LHCN-M2 (cell line): ENCODE data around the gene MIEN1. TPM values are rescaled to one million over a fixed set of nuclear protein-coding genes. Genes with fewer than 3 reads are reported as not detected.
"Not testable (repeated sequence)": the region's sequence is repeated elsewhere in the genome, so short reads cannot be mapped to it uniquely, and the experiment has no call there.

Source experiments
- DNase-seq: peaks from one replicate; pipeline ENCODE4 v3.0.0-alpha.2; 2012; ENCODE audit warnings: low read depth
- total RNA-seq: library from RNA; depleted of rRNA; stranded (reverse); fragments of >200 nt; gene quantifications from 2 replicates; pipeline ENCODE4 v1.2.3, GENCODE V29; 2014

The MIEN1 gene
- total RNA-seq, 1 experiment from 2014 or later, result 68.3 TPM

DNA sequence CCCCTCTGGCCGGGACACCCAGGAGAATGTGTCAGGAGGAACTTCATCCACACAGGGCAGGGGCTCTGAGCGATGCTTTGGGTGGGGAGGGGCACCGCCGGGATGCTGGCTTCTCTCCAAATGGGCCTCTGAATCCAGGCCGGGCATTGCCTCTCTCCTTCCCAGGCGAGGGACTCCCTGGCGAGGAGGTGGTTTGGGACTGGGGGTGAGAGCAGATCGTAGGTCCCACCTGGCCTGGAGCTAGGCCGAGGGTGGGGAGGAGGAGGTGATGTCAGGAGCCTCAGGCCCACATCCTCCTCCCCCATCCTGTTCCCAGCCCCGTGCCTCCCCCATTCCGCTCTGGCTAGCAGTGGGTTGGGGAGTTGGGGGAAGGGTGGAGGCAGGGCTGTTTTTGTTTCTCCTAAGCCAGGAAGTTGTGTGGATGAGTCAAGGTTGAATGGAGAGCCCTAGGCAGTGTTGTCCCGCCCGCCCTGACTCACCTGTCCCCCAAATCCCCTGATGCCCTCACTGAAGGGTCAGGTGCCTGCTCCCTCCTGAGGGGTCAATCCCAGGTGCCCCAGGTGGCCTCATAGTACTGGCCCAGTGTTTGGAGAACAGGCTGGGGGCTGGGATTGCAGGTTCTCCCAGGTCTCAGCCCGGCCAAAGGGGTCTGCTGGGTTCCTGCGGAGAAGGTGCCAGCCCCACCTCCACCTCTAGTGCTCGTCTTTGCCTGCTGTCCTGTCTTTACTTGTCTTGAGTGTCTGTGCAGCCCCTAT, 10.2 kb upstream of the MIEN1 start:
- no peak for DNase-seq

DNA sequence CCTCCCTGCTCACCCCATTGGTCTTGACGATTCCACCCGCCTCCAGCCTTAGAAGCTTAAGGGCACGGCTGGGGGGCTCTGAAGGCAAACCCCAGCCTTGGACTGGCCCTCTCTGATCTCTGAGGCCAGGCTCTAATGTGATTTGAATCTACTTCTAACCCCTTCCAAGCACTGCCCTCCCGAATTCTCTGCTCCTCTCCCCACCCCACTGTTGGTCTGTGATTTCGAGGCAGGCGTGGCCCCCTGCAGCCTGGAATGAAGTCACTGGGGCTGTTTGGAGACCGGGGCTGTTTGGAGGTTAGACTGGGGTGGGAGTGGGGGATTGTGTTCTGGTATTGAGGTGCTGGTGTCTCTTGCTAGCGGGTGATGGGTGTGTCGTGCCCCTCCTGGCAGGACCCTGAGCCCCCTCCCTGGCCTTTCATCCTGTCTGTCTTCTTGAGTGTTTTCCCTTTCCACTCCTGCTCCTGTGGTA, 9.6 kb upstream of the MIEN1 start:
- DNase-seq, result no peak

DNA sequence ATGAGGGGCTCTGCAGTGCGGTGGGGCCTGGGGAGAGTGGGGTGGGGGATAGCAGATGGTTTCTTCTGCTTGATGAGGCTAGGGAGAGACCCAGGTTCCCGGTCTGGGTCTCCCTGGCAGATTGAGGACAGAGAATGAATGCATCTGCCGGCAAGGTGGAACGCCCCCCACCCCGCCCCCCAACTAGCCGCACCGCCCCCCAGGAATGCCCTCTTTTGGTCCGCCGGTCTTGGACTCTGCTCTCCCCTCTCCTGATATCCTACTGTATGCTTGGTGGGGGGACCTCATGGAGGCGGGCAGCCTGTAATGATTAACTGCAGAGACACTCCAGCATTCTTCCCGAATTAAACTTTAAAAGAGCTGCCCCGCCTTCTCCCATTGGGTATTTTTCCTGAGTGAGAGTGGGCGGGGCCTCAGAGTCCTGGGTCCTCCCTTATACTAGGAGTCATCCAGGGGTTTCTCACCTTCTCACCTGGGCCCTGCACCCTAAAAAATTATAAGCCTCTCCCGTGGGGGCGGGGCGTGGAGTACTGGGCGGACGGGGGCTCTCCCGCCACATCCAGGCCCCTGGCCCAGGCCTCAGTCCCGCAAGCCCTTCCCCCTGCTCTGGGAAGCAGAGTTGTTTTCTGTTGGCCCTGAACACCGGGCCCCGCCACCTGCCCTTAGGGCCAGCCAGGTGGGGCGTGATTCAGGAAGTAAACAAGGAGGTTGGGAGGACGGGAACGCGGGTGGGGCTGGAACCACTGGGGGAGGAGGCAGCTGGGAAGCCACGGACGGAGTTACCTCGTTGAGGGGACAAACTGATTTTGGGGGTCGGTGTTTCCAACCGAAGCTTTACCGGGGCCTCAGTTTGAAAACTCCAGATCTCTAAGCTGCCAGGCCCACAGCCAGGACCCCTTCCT, 8.9 kb upstream of the MIEN1 start:
- DNase-seq, result no peak

GRCh38 chr17:39738568-39738901, 8.2 kb upstream of the MIEN1 start:
- no peak for DNase-seq

GRCh38 chr17:39737760-39738567, 7.6 kb upstream of the MIEN1 start, which contains the start of gene GRB7:
TSS of gene GRB7 (plus strand) at chr17:39737938. CDS start at chr17:39742302, 4,364 bp downstream.
- no peak for DNase-seq

DNA sequence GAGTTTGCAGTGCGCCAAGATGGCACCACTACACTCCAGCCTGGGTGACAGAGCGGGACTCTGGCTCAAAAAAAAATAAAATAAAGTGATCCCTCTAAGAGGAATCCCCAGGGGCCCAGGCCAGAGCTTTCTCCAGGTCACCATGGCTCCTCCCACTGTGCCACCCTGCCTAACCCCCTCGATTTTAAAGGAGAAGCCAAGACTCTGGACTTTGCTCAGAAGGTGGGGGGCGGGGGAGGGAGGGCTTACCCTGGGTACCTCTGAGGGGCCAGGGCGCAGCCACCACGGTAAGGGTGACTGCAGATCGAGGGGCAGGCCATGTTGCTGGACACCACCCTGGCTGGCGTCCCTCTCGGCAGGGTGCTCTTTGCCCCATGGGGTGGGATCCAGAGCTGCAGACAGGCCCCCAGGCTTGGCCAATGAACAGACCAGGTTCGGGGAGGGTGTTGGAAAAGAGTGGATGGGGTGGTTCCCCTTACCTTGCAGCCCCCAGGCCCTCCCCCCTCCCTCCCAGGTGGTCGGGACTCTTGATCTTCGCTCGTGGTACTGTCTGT, 7.0 kb upstream of the MIEN1 start:
- no peak for DNase-seq

DNA sequence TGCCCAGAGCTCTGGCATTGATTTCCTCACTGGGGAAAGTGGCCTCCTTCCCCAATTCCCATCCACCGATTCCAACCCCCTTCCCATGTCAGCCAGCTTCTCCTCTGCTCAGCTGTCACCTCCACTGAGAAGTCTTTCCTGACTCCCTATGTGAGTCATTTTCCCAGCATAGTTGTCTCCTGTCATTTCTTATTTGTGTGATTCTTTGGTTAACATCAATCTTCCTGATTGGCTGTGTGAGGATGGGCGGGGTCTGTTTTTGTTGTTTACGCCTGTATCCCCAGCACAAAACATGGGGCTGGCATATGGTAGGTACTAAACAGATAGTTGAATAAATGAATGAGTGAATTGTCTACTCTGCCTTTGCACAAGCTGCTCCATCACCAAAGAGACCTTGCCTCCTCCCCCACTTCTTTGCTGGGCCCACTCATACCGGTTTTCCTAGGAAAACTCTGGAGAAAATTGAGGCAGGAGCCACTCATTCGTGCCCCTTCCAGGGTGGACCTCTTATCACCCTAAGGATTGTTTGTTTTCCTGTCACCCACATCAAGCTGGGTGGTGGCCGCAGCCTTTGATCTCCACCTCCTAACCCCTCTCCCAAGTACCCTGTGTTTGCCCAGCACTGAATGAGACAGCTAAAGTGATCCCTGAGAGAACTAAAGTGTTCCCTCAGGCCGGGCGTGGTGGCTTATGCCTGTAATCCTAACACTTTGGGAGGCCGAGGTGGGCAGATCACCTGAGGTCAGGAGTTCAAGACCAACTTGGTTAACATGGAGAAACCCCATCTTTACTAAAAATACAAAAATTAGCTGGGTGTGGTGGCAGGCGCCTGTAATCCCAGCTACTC, 6.2 kb upstream of the MIEN1 start:
- DNase-seq, result peak; percentile 58

GRCh38 chr17:39735882-39736281, 5.5 kb upstream of the MIEN1 start:
- DNase-seq, result no peak

GRCh38 chr17:39732586-39732985, 2.3 kb upstream of the MIEN1 start:
- DNase-seq, result no peak

DNA sequence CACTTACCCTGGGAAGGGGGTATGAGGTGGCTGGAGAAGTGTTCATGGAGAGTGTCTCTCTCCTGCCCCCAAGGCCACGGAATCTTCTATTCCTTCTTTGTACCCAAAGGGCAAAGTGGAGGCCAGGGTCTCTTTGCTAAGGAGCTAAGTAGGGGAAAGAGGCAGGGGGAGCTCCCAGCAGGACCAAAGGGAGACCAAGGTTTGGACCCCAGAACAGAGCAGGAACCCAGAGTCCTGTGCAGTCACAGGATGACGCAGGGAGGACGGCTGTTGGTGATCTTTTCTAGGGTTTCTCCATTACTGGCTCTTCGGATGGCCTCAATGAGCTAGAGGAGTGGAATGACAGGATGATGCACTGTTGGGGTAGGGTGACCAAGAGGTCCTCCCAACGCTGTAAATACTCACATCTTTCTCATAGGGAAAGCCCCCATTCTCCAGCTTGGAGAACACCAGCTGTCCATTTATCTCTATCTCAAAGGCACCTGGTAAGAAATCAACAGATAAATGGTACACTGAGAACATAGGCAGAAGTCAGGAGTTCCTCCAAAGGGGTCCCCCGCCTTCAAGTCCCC, 966 bp downstream of the MIEN1 start:
- no peak for DNase-seq

- DNase-seq, result no peak
These were observed 2.8 kb downstream of the MIEN1 start for GRCh38 chr17:39727556-39727955.

DNA sequence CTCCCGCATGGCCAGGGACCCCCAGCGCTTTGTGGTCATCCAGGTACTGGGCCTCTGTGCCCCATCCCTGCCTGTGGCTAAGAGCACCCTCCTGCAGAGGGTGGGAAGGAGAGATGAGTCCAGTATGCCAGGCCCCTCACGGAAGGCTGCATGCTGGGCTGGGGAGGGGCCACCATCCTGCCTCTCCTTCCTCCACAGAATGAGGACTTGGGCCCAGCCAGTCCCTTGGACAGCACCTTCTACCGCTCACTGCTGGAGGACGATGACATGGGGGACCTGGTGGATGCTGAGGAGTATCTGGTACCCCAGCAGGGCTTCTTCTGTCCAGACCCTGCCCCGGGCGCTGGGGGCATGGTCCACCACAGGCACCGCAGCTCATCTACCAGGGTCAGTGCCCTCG, 3.7 kb downstream of the MIEN1 start:
- no peak for DNase-seq

GRCh38 chr17:39725923-39726322, 4.4 kb downstream of the MIEN1 start:
- DNase-seq, result not testable (repeated sequence)

GRCh38 chr17:39724731-39725130, 5.6 kb downstream of the MIEN1 start:
- DNase-seq, result no peak

GRCh38 chr17:39722965-39723848, 7.1 kb downstream of the MIEN1 start:
- no peak for DNase-seq

GRCh38 chr17:39722104-39722503, 8.2 kb downstream of the MIEN1 start:
- DNase-seq, result no peak

GRCh38 chr17:39719563-39720355, 10.6 kb downstream of the MIEN1 start:
- DNase-seq, result no peak

DNA sequence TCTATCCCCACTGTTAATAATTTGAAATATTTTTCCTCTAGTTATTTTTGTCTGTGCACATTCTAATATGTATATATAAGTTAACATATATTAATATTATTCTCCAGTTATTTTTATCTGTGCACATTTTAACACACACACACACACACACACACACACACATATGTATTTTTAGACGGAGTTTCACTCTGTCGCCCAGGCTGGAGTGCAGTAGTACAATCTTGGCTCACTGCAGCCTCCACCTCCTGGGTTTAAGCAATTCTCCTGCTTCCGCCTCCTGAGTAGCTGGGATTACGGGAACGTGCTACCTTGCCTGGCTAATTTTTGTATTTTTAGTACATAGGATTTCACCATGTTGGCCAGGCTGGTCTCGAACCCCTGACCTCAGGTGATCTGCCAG, 12.7 kb downstream of the MIEN1 start:
- DNase-seq, result no peak
